ENCODE data around the gene CDK17. TPM values are rescaled to one million over a fixed set of nuclear protein-coding genes. Genes with fewer than 3 reads are reported as not detected.
"Not testable (repeated sequence)": the region's sequence is repeated elsewhere in the genome, so short reads cannot be mapped to it uniquely, and the experiment has no call there.

Gene CDK17
- polyA plus RNA-seq, 3 donors: 34.9 to 41.6 (median 37.4) TPM

DNA sequence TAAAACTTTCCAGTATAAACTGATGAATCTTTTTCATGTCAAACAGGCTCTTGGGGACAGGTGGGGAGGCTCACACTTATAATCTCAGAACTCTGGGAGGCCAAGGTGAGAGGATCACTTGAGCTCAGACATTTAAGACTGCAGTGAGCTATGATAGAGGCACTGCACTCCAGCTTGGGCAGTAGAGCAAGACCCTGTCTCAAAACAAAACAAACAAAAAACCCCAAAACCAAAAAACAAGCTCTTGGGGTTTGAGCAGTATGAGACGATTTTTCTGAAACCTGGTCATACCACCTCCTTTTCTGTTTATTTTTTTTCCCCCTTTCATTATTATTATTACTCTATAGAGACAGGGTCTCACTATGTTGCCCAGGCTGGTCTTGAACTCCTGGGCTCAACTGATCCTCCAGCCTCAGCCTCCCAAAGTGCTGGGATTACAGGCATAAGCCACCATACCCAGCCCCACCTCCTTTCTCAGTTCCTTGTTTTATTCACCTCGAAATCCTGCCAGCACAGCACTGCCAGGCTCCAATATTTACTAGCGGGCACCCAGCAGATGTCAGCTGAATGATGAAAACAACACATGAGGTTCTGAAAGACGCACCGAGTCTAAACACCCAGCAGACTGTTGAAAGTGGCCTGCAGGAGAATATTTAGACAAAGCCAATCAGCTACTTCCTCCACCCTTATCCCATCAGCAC, 19.5 kb upstream of the CDK17 start:
- no peak for DNase-seq (ENCODE audit: low read depth in 3 of 3, low spot score in 2 of 3)

DNA sequence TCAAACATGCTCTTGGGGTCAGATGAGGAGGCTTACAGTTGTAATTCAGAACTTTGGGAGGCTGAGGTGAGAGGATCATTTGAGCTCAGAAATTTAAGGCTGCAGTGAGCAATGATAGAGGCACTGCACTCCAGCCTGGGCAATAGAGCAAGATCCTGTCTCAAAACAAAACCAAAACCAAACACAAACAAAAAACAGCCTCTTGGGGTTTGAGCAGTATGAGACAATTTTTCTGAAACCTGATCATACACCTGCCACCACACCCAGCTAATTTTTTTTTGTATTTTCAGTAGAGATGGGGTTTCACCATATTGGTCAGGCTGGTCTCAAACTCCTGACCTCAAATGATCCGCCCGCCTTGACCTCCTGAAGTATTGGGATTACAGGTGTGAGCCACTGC, 17.4 kb upstream of the CDK17 start:
- not testable (repeated sequence) for DNase-seq (ENCODE audit: low read depth in 3 of 3, low spot score in 2 of 3)

DNA sequence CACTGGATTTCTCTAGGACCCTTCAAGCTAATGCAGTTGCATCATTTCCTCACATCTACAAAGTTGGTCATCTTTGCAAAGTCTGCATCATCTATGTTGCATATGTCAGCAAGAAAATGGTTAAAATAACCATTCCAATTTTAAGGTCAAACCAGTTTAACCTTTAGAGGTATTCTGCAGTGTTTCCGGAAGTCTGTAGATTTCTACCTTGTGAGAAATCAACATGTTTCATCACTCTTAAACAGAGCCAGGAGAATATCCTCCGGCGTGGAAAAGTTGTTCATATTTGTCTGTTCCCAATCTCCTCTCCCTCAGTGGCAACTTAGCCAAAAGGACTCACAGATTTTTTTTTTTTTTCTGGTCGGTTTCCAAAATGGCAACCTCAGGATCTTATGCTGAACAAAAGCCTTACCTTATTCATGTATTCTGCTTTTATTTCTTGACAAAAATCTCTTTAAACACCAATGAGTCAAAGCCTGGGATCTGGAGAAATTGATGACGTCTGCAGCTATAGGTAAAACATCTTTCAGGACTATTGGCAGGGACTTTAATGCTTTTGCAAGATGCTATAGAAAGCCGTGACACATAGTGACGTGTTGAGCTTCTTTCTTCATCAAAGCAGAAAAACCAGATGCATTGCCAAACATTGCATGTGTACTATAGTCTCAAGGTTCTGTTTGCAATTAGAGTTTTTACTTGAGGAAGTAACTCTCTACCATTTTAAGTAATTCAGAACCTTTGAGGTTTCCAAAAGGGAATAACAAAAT, 16.0 kb upstream of the CDK17 start:
- no peak for DNase-seq (ENCODE audit: low read depth in 3 of 3, low spot score in 2 of 3)

DNA sequence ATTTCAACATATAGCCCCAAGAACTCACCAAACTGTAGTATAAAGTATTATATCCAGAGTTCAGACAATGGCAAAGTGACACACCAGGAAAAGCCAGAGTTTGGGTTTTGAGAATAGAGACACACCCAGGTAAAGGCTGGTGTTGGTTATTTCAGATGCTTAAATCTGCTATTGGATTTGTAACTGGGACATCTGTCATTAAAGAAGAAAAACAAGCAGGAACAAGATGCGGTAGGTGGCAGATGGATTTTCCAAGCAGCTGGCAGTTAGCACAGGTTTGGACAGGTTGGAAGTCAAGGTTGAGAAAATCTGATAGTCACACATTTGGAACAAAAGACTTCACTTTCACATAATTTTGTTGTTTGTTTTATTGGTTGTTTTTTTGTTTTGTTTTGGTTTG, 14.4 kb upstream of the CDK17 start:
- no peak for DNase-seq (ENCODE audit: low read depth in 3 of 3, low spot score in 2 of 3)

GRCh38 chr12:96412431-96412830, 12.2 kb upstream of the CDK17 start:
- DNase-seq (ENCODE audit: low read depth in 3 of 3, low spot score in 2 of 3): no peak

- no peak for DNase-seq (ENCODE audit: low read depth in 3 of 3, low spot score in 2 of 3)
Observed at GRCh38 chr12:96409731-96410130, 9.5 kb upstream of the CDK17 start.

DNA sequence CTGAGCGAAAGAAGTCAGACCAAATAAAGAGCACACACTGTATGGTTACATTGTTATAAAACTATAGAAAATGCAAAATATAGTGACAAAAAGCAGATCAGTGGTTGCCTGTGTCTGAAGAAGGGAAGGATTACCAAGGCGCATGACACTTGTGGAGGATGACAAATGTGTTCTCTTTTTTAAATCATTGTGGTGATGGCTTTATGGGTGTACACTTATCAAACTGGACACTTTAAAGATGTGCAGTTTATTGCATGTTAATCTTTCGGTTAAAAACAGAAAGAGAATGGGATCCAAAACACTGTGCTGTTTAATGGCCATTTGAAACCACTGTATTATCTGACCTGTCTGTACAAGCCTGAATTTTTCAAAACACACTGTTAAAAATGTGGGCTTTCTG, 8.8 kb upstream of the CDK17 start:
- DNase-seq (ENCODE audit: low read depth in 3 of 3, low spot score in 2 of 3): no peak

- not testable (repeated sequence) for DNase-seq (ENCODE audit: low read depth in 3 of 3, low spot score in 2 of 3)
Observed at GRCh38 chr12:96407429-96408097, 7.3 kb upstream of the CDK17 start.

DNA sequence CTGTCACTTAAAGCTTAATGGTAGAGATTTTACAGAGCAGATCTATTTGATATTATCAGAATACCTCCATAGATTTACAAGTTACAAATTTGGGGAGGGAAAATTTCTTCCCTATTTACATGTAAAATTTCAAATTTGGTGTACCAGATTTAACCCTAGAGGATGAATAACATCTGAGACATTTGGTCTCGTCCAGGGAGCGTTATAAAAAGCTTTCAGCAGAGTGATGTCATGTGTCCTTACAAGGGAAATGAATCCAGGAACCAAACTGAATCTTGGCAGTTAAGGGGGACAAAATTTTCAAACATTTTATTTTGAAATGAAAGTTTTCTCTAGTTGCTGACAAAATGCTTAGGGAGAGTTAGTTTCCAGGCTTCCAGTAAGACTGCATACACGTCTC, 4.5 kb upstream of the CDK17 start:
- DNase-seq (ENCODE audit: low read depth in 3 of 3, low spot score in 2 of 3): no peak

DNA sequence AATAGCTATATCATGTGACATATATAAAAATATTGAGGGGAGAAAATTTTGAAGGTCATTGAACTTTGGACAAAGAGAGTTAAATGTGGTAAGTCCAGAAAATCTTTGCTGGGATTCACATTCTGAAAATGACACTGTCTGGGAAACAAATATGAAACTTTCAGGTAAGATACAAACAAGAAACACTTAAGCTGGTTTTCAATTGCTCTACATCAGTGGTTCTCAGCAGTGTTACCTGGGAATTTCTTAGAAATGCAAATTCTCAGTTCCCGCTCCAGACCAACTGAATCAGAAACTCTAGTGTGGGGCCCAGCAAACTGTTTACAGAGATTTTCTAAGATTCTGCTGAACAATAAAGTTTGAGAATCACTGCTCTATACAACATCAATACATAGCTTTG, 3.6 kb upstream of the CDK17 start:
- DNase-seq (ENCODE audit: low read depth in 3 of 3, low spot score in 2 of 3): no peak

DNA sequence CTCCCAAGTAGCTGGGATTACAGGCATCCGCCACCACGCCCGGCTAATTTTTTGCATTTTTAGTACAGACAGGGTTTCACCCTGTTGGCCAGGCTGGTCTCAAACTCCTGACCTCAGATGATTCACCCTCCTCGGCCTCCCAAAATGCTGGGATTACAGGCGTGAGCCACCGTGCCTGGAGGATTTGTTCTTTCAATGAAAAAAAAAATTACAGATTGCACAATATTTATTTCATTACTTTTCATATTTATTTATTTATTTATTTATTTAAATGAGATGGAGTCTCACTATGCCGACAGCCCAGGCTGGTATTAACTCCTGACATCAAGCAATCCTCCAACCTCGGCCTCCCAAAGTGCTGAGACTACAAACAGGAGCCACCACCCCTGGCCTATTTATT, 2.3 kb upstream of the CDK17 start:
- DNase-seq (ENCODE audit: low read depth in 3 of 3, low spot score in 2 of 3): not testable (repeated sequence)

DNA sequence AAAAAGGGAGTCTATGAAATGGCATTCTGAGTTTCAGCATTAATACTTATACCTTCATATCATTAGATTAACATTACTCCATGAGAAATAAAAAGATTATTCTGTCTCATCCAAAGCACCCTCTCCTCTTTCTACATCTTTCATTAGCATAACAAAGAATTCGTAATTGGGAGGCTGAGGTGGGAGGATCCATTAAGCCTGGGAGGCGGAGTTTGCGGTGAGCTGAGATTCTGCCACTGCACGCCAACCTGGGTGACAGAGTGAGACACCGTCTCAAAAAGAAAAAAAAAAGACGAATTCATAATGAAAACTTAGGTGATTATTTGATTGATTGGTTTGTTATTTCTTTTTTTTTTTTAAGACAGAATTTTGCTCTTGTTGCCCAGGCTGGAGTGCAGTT, 1.8 kb upstream of the CDK17 start:
- no peak for DNase-seq (ENCODE audit: low read depth in 3 of 3, low spot score in 2 of 3)

DNA sequence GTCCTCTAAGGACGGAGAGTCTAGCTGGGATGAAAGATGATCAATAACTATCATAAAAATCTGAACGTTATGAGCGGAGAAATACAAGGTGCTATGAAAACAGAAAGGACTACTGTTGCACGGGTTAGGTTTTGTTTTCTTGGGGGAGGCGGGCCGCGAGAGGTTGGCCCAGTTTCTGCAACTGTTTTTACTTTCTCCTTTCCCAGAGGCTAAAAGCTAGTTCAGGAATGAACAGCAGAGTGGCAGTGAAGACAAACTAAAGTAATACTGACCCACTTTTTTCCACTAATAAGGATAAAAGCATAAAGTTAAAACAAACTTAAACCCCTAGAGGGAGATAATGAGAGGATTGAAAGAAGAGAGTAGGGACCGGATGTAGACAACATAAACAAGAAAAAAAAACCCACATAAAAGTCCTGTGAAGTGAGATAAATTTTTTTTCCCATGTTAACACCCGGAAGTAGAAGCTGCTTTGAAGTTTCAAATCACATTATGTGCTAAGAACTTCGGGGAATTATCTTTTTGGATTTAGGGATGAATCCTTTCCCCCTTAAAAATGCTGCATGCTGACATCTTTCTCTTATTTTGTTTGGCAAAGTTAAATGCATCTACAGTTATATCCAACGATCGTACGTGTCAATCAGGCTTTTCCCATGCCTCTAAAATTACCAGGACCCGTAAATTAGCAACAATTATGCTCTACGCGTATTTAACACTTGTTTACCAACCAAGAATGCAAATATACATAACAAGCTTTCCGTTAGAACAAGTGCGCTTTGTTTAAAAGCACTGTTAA, 1.0 kb upstream of the CDK17 start:
- DNase-seq (ENCODE audit: low read depth in 3 of 3, low spot score in 2 of 3): peak; percentile 33 to 41 (median 36)

DNA sequence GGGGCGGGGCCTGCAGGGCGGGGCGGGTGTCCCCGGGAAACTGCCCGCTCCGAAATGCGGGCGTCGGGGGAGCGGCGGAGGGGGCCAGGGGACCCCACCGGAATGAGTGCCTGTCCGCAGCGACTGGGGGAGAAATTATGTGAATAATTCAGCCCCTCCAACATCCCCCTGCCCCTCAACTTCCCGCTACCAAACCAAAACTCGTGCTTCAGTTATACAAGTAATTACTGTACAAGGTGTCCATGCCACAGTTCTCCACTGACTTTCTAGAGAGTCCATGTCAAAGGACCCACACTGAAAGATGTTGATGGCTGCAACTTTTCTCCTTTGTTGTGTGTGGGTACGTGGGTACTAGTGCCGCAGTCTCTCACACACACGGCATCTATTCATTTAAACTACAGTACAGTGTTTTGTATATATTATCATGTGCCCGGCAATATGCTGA, 414 bp upstream of the CDK17 start:
- peak in 2 of 3 donors; percentile 35 to 58 for DNase-seq (ENCODE audit: low read depth in 3 of 3, low spot score in 2 of 3)

DNA sequence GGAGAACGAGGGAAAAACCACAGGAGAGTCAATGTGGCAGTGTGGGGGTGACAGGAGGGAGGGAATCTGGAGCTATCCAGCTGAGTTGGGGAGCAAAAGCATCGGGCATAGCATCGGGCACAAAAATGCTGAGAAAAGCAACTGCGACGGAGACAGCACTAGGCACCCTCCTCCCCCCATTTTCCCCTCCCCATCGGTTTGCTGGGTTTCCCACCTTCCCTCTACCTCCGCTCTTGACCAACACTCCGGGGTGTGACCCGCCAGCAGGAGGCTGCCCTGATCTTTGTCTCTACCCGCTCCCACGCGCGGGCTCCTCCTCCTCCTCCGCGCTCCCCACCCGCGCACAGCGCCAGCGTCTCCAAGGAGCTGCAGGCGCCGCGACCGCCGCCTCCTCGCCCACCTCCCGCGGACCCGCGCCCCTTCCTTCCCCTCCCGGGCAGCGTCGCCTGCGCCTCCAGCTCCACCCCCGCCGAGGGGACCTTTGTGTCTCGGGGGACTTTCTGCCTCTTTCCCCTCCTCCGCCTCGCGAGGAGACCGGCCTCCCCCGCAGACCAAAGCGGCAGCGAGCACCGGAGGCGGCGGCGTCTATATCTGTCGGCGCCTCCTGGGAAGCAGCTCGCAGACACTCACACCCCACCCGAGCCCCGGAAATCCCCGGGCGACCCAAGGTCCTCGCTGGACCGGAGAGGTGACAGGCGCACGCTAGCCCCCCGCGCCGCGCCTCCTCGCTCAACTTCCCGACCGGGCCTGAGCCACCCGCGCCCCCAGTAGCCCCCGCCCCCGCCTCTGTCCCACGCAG, 920 bp downstream of the CDK17 start:
- DNase-seq (ENCODE audit: low read depth in 3 of 3, low spot score in 2 of 3): peak; percentile 31 to 43 (median 40)

GRCh38 chr12:96398424-96399119, 1.7 kb downstream of the CDK17 start:
- DNase-seq (ENCODE audit: low read depth in 3 of 3, low spot score in 2 of 3): peak in 1 of 3 donors; percentile 16

DNA sequence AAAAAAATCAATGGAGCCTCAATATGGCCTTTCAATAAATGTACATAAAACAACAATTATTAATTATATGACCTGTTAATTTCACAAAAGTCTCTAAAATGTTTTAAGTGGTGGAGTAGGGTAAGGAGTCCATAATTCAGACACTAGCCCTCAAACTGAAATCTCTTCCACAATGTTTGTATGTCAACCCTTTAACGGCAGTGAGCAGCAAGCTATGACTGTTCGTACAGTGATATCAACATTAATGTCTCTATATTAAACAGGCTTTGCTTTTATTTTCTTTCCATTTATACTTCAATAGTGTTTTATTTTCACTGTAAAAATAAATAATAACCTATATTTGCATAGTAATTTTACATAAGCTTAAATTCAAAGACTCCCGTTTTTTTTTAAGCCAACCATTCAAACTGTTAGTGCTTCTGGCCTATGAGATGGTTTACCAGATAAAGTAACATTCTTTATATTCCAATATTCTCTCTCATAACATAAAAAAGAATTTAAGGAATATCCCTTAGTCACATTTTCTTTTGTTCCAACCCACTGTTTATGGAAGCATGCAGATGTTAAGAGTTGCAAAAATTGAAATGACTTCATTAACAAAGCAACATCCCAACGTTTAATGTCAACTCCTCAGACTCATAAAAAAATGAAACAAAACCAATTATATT, 2.3 kb downstream of the CDK17 start:
- DNase-seq (ENCODE audit: low read depth in 3 of 3, low spot score in 2 of 3): no peak

GRCh38 chr12:96396914-96397313, 3.3 kb downstream of the CDK17 start:
- no peak for DNase-seq (ENCODE audit: low read depth in 3 of 3, low spot score in 2 of 3)

DNA sequence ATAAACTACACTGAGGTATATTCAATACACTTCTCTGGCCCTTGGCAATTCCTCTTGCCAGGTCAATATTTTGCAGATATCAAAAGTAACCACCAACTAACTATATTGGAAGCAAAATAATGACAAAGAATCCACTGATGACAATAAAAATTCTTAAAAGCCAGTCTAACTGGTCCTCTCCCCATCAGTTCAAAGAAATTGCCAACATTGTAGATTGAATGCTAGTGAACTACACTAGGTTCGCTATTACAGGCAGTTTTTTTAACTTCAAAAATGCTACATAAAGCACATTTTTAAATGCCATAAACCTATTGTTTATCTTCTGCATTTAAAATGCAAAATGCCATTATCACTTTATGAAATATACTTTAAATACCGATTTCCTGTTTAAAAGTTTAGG, 4.0 kb downstream of the CDK17 start:
- DNase-seq (ENCODE audit: low read depth in 3 of 3, low spot score in 2 of 3): no peak

All from right renal cortex interstitium (tissue), 3 donors.